NCI-H460 (cell line): ENCODE results near the gene SLC39A11. TPM values are rescaled to one million over a fixed set of nuclear protein-coding genes. Genes with fewer than 3 reads are reported as not detected.
"Not testable (repeated sequence)": the region's sequence is repeated elsewhere in the genome, so short reads cannot be mapped to it uniquely, and the experiment has no call there.

ENCODE experiments used
- DNase-seq: peaks from one replicate; pipeline ENCODE4 v3.0.0-alpha.2; 2016; ENCODE audit warnings: low read depth; ENCODE audit errors: extremely low read depth
- polyA plus RNA-seq: library from polyadenylated mRNA; depleted of rRNA; stranded (reverse); fragments of >200 nt; gene quantifications from 2 replicates; pipeline ENCODE4 v1.2.3, GENCODE V29; 2014; cell fraction: nucleus; rRNA removed
- total RNA-seq: library from RNA; depleted of rRNA; stranded (reverse); fragments of >200 nt; shearing (Covaris generic); gene quantifications from 2 replicates; pipeline ENCODE4 v1.2.3, GENCODE V29; 2014; rRNA removed

SLC39A11 gene
- 11.5 and 14.5 TPM in 2 replicates for total RNA-seq
- polyA plus RNA-seq = 10.6 and 20.2 TPM in 2 replicates

GRCh38 chr17:73092523-73093135, at the start of gene SLC39A11:
SLC39A11 (minus strand) TSS chr17:73092688; CDS start chr17:73088764, 3,924 bp downstream.
- DNase-seq = peak; percentile 93

- no peak for DNase-seq
These were observed 48.9 kb upstream of the SLC39A11 start for GRCh38 chr17:73141411-73141810.

DNA sequence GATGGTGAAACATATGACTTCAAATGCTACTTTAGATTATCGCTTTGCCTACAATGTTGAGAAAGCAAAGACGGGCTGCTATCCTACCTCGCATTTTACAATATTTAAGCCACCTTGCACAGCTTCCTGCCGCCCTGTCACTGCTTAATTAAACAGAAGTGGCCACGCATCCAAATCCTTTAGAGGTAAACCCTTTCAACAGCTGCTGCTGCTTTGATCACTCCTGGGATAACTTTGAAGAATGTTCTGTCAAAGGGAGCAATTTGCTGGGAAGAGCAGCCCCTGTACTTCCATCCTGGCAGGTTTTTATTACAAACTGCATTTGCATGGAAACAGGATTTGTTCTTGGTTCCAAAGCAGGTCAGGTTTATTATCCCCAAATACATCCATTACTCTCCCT, 48.1 kb upstream of the SLC39A11 start:
- DNase-seq = no peak

DNA sequence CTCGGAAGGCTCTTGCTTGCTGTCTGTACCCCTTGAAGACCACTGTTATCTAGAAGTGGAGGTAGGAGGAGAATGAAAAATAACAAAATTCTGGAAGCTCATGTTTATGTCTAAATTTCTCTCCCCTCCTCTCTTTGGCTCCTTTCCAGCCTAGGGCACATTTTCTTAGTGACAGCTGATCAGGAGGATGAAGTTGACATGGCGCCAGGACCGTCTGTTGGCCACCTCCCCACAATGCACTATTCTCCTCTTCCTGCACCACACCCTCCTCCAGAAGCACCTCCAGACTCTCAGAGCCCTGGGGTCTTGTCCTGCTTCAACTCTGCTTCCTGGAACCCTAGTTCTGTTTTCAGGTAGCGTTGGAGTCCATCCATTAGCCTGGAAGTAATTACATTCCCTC, 46.8 kb upstream of the SLC39A11 start:
- DNase-seq = no peak

GRCh38 chr17:73138541-73139138, 46.2 kb upstream of the SLC39A11 start:
- DNase-seq = no peak

DNA sequence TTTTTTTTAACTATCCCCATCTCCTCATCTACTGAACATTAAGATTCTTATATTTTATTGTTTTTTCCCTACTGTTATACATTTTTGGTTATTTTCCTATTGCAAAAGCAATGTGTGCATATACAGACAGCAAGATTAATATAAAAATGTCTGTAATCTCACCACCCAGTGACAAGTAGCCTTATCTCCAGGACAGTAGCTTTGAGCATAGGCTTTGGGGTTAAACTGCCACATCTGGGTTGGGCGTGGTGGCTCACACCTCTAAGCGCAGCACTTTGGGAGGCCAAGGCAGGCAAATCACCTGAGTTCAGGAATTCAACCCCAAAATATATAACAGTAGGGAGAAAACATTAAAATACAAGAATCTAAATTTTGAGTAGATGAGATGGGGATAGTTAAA, 44.9 kb upstream of the SLC39A11 start:
- DNase-seq = no peak

GRCh38 chr17:73135766-73136165, 43.3 kb upstream of the SLC39A11 start:
- no peak for DNase-seq

DNA sequence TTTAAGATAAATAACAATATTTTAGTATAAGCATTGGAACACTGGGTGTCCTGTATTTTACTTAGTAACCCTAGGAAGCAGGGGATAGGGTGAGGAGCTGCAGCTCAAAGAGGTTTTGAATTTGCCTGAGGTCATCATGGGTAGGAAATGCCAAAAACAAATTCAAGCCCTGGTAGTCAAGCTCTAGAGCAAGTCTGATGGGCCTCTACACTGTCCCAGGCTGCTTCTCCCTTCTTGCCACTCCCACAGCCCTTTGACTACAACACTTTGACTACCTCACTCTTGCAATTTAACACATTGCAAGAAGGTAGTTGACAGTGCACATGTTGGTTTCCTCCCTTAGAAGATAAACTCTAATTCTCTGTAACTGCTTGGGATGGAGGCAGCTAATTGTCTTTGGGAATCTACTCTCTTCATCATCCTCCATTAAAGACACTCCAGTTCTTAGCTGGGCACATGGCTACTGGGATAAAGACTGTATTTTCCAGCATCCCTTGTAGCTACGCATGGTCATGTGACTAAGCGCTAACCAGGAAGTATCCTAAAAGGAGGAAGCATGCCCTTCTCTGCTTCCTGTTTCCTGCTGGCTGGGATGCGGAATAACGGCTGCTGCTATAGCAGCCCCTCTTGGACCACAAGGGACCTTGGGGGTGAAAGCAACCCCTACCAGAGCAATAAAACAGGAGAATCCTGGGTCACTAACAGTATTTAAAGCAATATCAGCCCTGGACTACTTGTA, 41.6 kb upstream of the SLC39A11 start:
- no peak for DNase-seq

DNA sequence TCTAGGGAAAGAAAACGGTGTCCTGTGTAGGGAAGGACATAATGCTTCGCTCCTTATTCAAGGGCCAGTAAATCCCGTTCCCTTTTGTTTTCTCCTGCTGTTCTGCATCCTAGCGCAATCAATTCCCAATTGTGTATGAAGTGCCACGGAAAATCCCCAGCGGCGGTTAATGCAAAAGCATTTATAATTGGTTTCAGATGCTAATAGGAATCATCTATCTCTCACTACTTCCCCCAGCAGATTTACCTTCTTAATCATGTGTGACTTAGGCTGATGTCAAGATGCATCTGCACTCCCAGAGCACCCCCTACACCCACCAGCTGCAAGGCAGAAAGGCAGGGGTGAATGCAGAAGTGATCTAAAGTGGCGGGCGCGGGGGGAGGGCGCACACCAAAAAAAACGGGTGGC, 39.6 kb upstream of the SLC39A11 start:
- DNase-seq = no peak

- DNase-seq = not testable (repeated sequence)
These were observed 39.0 kb upstream of the SLC39A11 start for GRCh38 chr17:73131439-73131838.

DNA sequence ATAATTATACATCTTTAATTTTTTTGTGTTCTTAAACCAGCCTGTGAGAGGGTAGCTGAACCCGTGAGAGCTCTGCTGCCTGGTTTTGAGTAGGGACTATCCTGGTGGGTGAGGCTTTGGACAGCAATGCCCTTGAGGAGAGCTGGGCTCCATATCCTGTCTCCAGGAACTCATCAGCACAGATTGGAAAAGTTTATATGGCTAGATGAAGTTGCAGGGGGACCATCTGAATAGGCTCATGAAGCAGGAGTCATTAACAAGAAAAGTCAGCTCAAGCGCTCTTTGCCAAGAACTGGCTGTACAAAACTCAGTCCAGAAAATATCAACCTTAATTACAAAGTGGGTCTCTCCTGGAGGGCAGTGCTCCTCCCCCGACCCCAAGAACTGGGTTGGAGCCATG, 38.5 kb upstream of the SLC39A11 start:
- DNase-seq = no peak

GRCh38 chr17:73128496-73128895, 36.0 kb upstream of the SLC39A11 start:
- no peak for DNase-seq

- DNase-seq = no peak
These were observed 34.4 kb upstream of the SLC39A11 start for GRCh38 chr17:73126716-73127473.

DNA sequence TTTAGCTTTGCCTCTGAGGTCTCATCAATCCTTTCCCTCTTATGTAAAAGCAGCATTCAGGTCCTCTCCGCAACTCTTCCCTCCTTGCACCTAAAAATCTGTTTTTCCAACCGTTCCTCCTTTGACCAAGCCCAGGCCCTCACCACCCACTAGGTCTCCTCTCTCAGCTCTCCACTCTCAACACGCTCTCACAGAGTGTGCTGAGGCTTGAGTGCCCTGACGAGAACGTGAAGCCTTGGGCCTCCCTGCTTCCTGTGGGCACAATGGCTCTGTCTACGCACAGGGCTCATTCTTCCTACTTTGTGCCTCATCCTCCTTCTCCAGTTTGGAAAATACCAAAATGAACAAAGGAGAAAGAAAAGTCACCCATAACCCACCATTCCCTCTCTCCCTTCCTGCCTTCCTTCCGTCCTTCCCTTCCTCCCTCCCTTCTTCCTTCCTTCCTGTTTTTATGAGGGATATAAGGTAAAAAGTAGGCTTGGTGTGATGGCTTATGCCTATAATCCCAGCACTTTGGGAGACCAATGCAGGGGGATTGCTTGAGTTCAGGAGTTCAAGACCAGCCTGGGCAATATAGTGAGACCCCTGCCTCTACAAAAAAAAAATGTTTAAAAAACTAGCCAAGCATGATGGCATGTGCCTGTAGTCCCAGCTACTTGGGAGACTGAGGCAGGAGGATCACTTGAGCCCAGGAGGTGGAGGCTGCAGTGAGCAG, 31.3 kb upstream of the SLC39A11 start:
- no peak for DNase-seq

DNA sequence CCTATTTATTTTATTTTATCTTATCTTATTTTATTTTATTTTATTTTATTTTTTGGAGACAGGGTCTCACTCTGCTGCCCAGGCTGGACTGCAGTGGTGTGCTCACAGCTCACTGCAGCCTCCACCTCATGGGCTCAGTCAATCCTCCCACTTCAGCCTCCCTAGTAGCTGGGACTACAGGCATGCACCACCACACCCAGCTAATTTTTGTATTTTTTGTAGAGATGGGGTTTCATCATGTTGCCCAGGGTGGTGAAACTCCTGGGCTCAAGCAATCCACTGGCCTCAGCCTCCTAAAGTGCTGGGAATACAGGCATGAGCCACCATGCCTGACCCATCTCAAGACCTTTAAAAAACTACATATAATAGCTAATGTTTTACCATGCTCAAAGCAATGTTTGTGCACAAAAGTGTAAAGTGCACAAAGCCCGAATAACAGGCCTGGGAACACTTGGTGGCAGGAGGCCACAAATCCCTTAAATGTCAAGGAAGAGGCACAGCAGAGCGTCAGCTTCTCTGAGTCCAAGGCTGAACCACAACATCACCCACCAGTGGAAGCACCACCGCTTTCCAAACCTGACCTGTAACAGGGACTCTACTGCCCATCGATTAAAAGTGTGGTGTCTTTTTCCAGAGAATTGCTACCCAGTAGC, 30.6 kb upstream of the SLC39A11 start:
- DNase-seq = no peak

DNA sequence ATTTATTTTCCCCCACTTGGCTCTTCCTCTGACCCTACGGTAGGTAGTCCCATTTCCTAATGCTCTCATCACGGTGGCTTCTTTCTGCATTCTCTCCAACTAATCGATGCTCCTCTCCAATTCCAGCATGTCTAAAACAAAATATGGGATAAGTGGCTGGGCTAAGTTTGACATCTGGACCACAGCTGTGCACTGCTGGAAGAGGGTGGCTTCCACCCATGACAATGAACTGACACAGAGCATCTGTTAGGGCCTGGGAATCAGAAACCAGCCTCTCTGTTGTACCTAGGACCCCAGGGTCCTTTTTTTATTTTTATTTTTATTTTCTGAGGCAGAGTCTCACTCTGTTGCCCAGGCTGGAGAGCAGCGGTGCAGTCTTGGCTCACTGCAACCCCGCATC, 29.0 kb upstream of the SLC39A11 start:
- no peak for DNase-seq

- no peak for DNase-seq
These were observed 27.1 kb upstream of the SLC39A11 start for GRCh38 chr17:73119631-73120030.

GRCh38 chr17:73118951-73119391, 26.5 kb upstream of the SLC39A11 start:
- DNase-seq = no peak

- no peak for DNase-seq
These were observed 25.7 kb upstream of the SLC39A11 start for GRCh38 chr17:73118139-73118538.

- no peak for DNase-seq
These were observed 19.8 kb upstream of the SLC39A11 start for GRCh38 chr17:73112246-73112645.
